Measurements from ENCODE around the gene COQ8A.

The COQ8A gene

GRCh38 chr1:226985239-226985838 lies 45.2 kb downstream of the COQ8A start:
- no peak for TF ChIP-seq CTCF (IDR thresholded peaks at IDR 0.05; ENCODE audit: borderline replicate concordance, control extremely low read depth, extremely low read depth, insufficient read depth, missing control alignments)
- in situ Hi-C loops (cut with MboI; ENCODE audit: low sequenced_read_pairs, unreplicated experiment): no loop called here
- DNase-seq (ENCODE audit: low spot score): no peak

GRCh38 chr1:226985839-226986463 lies 45.9 kb downstream of the COQ8A start:
- TF ChIP-seq CTCF (IDR thresholded peaks at IDR 0.05; ENCODE audit: borderline replicate concordance, control extremely low read depth, extremely low read depth, insufficient read depth, missing control alignments): no peak
- no peak for DNase-seq (ENCODE audit: low spot score)
- in situ Hi-C loops (cut with MboI; ENCODE audit: low sequenced_read_pairs, unreplicated experiment): no loop called here

GRCh38 chr1:226986496-226987178 lies 46.5 kb downstream of the COQ8A start:
- DNase-seq (ENCODE audit: low spot score): no peak
- in situ Hi-C loops (cut with MboI; ENCODE audit: low sequenced_read_pairs, unreplicated experiment): no loop called here
- no peak for TF ChIP-seq CTCF (IDR thresholded peaks at IDR 0.05; ENCODE audit: borderline replicate concordance, control extremely low read depth, extremely low read depth, insufficient read depth, missing control alignments)

- no peak for DNase-seq (ENCODE audit: low spot score)
- in situ Hi-C loops (cut with MboI; ENCODE audit: low sequenced_read_pairs, unreplicated experiment): no loop called here
- no peak for TF ChIP-seq CTCF (IDR thresholded peaks at IDR 0.05; ENCODE audit: borderline replicate concordance, control extremely low read depth, extremely low read depth, insufficient read depth, missing control alignments)
These were observed 47.1 kb downstream of the COQ8A start for GRCh38 chr1:226987179-226987536.

- no peak for DNase-seq (ENCODE audit: low spot score)
- in situ Hi-C loops (cut with MboI; ENCODE audit: low sequenced_read_pairs, unreplicated experiment): no loop called here
- no peak for TF ChIP-seq CTCF (IDR thresholded peaks at IDR 0.05; ENCODE audit: borderline replicate concordance, control extremely low read depth, extremely low read depth, insufficient read depth, missing control alignments)
These were observed 47.7 kb downstream of the COQ8A start for GRCh38 chr1:226987623-226988333.

- DNase-seq (ENCODE audit: low spot score): no peak
- in situ Hi-C loops (cut with MboI; ENCODE audit: low sequenced_read_pairs, unreplicated experiment): no loop called here
- TF ChIP-seq CTCF (IDR thresholded peaks at IDR 0.05; ENCODE audit: borderline replicate concordance, control extremely low read depth, extremely low read depth, insufficient read depth, missing control alignments): no peak
These were observed 48.2 kb downstream of the COQ8A start for GRCh38 chr1:226988334-226988666.
